GM20000 (cell line): ENCODE data around the gene TRMT112.

ENCODE experiments used
- DNase-seq: peaks from one replicate; pipeline ENCODE4 v3.0.0; 2012; ENCODE audit warnings: low spot score
- CTCF ChIP-seq: IDR thresholded peaks from 2 replicates; pipeline ENCODE4 v1.5.1; 2012; ENCODE audit warnings: mild to moderate bottlenecking, control low read depth; ENCODE audit errors: extremely low read depth, missing control alignments

Gene TRMT112

GRCh38 chr11:64304316-64305072 is 12.9 kb downstream of the TRMT112 start:
- peak; percentile 91 for TF ChIP-seq CTCF
- DNase-seq = peak; percentile 88

GRCh38 chr11:64304032-64304315 is 13.4 kb downstream of the TRMT112 start:
- TF ChIP-seq CTCF = no peak
- no peak for DNase-seq

DNA sequence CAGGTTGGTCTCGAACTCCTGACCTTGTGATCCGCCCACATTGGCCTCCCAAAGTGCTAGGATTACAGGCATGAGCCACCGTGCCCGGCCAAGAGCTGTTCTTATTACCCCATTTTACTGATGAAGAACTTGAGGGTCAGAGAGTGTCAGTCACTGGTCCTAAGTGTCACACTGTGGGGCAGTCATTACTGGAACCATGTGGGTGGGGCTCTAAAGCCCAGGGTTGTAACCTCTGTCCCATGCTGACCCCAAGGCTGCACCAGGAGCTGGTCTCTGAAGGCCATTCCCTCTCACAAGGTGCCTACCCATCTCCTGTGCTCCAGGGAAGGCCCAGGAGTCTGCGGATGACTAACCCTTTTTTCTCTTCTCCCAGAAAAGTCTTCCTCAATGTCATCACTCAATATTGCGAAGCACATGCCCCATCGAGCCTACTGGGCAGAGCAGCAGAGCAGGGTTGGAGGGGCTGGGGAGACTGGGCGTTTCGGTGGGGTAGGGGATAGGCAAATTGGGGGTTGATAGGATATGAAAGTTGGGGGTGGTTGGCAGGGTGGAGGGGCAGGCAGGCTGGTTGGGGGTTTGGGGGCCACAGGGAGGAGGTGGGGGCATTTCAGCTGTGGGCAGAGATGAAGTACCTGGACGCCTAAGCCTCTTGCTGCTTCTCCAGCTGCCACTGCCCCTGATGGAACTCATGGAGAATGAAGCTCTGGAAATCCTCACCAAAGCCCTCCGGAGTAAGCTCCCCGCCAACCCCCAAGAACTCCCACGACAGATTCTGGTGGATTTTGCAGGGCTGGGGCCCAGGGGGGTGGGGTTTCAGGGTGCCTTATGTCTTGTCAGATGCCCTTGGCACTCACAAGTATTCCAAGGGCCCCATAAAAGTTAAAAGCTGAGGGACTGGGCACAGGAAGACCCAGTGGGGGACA is 14.0 kb downstream of the TRMT112 start:
- DNase-seq = no peak

DNA sequence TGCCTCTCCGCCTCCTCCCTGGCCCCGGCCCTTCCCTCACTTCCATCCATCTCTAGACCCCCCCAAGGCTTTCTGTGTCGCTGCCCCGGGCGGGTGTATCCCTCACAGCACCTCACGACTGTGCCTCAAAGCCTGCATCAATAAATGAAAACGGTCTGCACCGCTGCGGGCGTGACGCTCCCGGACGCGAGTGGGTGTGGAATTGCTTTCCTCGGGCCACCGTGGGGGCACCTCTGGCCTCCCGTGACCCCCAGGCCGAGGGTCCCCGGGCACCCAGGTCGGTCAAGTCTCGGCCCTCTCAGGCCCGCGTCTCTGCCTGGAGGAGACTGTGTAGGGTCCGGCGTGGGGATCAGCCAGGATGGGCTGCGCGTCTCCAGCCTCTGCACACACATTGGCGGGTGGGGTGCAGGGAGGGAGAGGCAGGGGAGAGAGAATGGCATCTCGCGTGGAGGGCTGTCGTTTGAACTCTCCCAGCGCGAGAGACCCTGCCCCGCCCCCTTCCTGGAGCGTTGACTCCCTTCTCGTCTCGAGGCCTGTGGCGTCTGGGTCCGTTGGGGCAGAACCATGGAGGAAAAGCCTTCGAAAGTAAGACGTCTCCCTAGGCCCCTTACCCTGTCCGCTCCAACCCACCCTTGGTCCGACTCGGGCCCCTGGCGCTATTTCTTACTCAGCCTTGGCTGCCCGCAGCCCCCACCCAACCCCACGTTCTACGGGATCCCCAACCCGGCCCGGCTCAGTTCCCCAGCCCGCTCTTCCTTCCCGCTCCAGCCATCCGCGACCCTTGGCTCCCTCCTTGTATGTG is 17.3 kb downstream of the TRMT112 start, which contains the start of gene CATSPERZ:
Gene CATSPERZ, plus strand, starts transcription at position 512 of the 802 bp plus-strand sequence. Its CDS starts 53 bp downstream, at position 565.
- DNase-seq = no peak

More for the DNA sequence above, 14.0 kb downstream of the TRMT112 start:
- no peak for TF ChIP-seq CTCF

GRCh38 chr11:64298966-64299846 is 18.2 kb downstream of the TRMT112 start:
- DNase-seq = peak; percentile 33
- TF ChIP-seq CTCF = no peak

More for the DNA sequence above, 17.3 kb downstream of the TRMT112 start, which contains the start of gene CATSPERZ:
- TF ChIP-seq CTCF = peak; percentile 5

- TF ChIP-seq CTCF = no peak
- DNase-seq = no peak
Measured at GRCh38 chr11:64297699-64298358, 19.5 kb downstream of the TRMT112 start.
